Body of pancreas (tissue), 4 donors: Measurements from ENCODE around the gene KDM4B. TPM values are rescaled to one million over a fixed set of nuclear protein-coding genes. Genes with fewer than 3 reads are reported as not detected.
A peak's percentile ranks its signal among the peaks of the same experiment; 100 is the strongest.

Experiments used
- ATAC-seq: fragments of 150-250 bp; one replicate; pipeline ENCODE4 v1.9.1; 2016
- DNase-seq, 4 donors: peaks; one replicate each; pipeline ENCODE4 v3.0.0-alpha.2; 2019
- H3K27ac ChIP-seq, 4 donors: fragments of 200-600 bp; sonication (generic); 1 replicate in 3 of 4; 2 replicates in 1 of 4; pipeline versions ENCODE4 v1.5.1 to v1.6.1; 2016 to 2019; ENCODE audit warnings: mild to moderate bottlenecking in 1 of 4, mixed read lengths in 1 of 4, moderate library complexity in 1 of 4
- H3K27me3 ChIP-seq, 2 donors: fragments of 200-600 bp; sonication (generic); one replicate each; pipeline ENCODE4 v1.6.0; 2016; ENCODE audit warnings: mild to moderate bottlenecking in 1 of 2
- H3K36me3 ChIP-seq, 2 donors: fragments of 200-600 bp; sonication (generic); replicated peaks in 1 of 2; 2 replicates each; pipeline ENCODE4 v1.5.1; 2016; ENCODE audit warnings: low read depth in 2 of 2; ENCODE audit not compliant: insufficient read depth in 1 of 2
- H3K4me1 ChIP-seq: fragments of 200-600 bp; sonication (generic); one replicate; pipeline ENCODE4 v1.6.0; 2016
- H3K4me3 ChIP-seq, 2 donors: fragments of 200-600 bp; sonication (generic); 1 replicate in 1 of 2; 2 replicates in 1 of 2; pipeline ENCODE4 v1.5.1; 2016 to 2019
- H3K9me3 ChIP-seq, 3 donors: fragments of 200-600 bp; sonication (generic); 1 replicate in 2 of 3; 2 replicates in 1 of 3; pipeline ENCODE4 v1.5.1; 2016
- CTCF ChIP-seq, 7 experiments: fragments of 450-650 bp in 4 of 7; fragments of 200-600 bp in 3 of 7; sonication (generic) in 3 of 7; IDR thresholded peaks; one replicate each; pipeline ENCODE4 v1.5.1; 2016 to 2019; ENCODE audit warnings: antibody characterized with exemption in 7 of 7
- POLR2A ChIP-seq, 3 donors: fragments of 450-650 bp; IDR thresholded peaks; one replicate each; pipeline ENCODE4 v1.6.1; 2016; ENCODE audit warnings: antibody characterized with exemption in 3 of 3, mild to moderate bottlenecking in 2 of 3
- WGBS, 2 donors: methylation state at CpG; one replicate each; pipeline ENCODE4 v1.1.5; 2017; 5-methylcytosine and 5-hydroxymethylcytosine counted together
- intact Hi-C: fragments of 100-400 bp; cut with DNase I; formaldehyde crosslinking; loops from one replicate; pipeline ENCODE4 v1.15.1; 2023
- total RNA-seq, 2 donors: library from RNA; depleted of rRNA; stranded (reverse); fragments of >200 nt; gene quantifications; one replicate each; pipeline ENCODE4 v1.1.0, GENCODE V29; 2016

The KDM4B gene
- total RNA-seq, 2 donors from 2014 or later, result 18.9 to 35.3 TPM

GRCh38 chr19:5101871-5102270 lies 133.0 kb downstream of the KDM4B start:
- ATAC-seq (no peak), DNase-seq (no peak)
- Histone ChIP-seq H3K27me3 (no peaks in the 10 kb centered on the region), H3K27ac (peak overlapping the region; percentile 82 to 95 (median 91)), H3K4me1 (peaks cover 78% of the 10 kb centered on the region), H3K36me3 (no peaks in the 10 kb centered on the region), H3K9me3 (no peaks in the 10 kb centered on the region), H3K4me3 (no peak overlapping the region)
- TF ChIP-seq CTCF (IDR thresholded peaks at IDR 0.05) (no peak), POLR2A (IDR thresholded peaks at IDR 0.05) (no peak)
- intact Hi-C loops, result no loop called here
- WGBS, 2 donors, result 95 to 98% methylated on average over 9 to 18 of the region's 18 CpGs

GRCh38 chr19:5102520-5102919 lies 133.6 kb downstream of the KDM4B start:
- no peak for DNase-seq
- Histone ChIP-seq H3K4me3 (no peak overlapping the region), H3K27me3 (no peaks in the 10 kb centered on the region), H3K4me1 (peaks cover 72% of the 10 kb centered on the region), H3K27ac (peak overlapping the region; percentile 82 to 95 (median 91)), H3K36me3 (no peaks in the 10 kb centered on the region), H3K9me3 (no peaks in the 10 kb centered on the region)
- ATAC-seq, result no peak
- 94% methylated on average over 10 to 19 of the region's 21 CpGs for WGBS, 2 donors
- intact Hi-C loops, result no loop called here
- no peak for TF ChIP-seq POLR2A (IDR thresholded peaks at IDR 0.05)
- no peak for TF ChIP-seq CTCF (IDR thresholded peaks at IDR 0.05)

- H3K27ac ChIP-seq, result peak overlapping the region; percentile 82 to 95 (median 91)
- H3K4me3 ChIP-seq, result no peak overlapping the region
Measured at GRCh38 chr19:5103061-5103701, 134.3 kb downstream of the KDM4B start.

GRCh38 chr19:5103812-5104410 lies 135.0 kb downstream of the KDM4B start:
- Histone ChIP-seq H3K27me3 (no peaks in the 10 kb centered on the region), H3K9me3 (no peaks in the 10 kb centered on the region), H3K4me3 (no peak overlapping the region), H3K4me1 (peaks cover 58% of the 10 kb centered on the region), H3K36me3 (no peaks in the 10 kb centered on the region), H3K27ac (peak overlapping the region; percentile 82 to 95 (median 91))
- ATAC-seq, result peak; percentile 47
- TF ChIP-seq POLR2A (IDR thresholded peaks at IDR 0.05) (peak in 1 of 3 donors; percentile 29), CTCF (IDR thresholded peaks at IDR 0.05) (peak in 1 of 7 experiments; percentile 5)
- intact Hi-C loops, result no loop called here
- DNase-seq, result peak; percentile 73 to 88 (median 76)
- WGBS, 2 donors, result 26 to 54% methylated on average over 12 to 16 of the region's 17 CpGs

More at GRCh38 chr19:5103061-5103701, 134.3 kb downstream of the KDM4B start:
- TF ChIP-seq POLR2A (IDR thresholded peaks at IDR 0.05) (peak; percentile 21 to 58 (median 56)), CTCF (IDR thresholded peaks at IDR 0.05) (peak in 1 of 7 experiments; percentile 7)
- intact Hi-C loops, result no loop called here
- Histone ChIP-seq H3K4me1 (peaks cover 65% of the 10 kb centered on the region), H3K27me3 (no peaks in the 10 kb centered on the region), H3K9me3 (no peaks in the 10 kb centered on the region), H3K36me3 (no peaks in the 10 kb centered on the region)
- WGBS, 2 donors, result 12 to 13% methylated on average over 20 to 29 of the region's 29 CpGs
- DNase-seq (peak; percentile 93 to 95 (median 94)), ATAC-seq (peak; percentile 75)
